ENCODE results near the gene KCNQ1. TPM values are rescaled to one million over a fixed set of nuclear protein-coding genes. Genes with fewer than 3 reads are reported as not detected.

The KCNQ1 gene
- total and polyA plus RNA-seq, 3 experiments from 2014 or later, result 2.6 to 5.7 (median 3.4) TPM

DNA sequence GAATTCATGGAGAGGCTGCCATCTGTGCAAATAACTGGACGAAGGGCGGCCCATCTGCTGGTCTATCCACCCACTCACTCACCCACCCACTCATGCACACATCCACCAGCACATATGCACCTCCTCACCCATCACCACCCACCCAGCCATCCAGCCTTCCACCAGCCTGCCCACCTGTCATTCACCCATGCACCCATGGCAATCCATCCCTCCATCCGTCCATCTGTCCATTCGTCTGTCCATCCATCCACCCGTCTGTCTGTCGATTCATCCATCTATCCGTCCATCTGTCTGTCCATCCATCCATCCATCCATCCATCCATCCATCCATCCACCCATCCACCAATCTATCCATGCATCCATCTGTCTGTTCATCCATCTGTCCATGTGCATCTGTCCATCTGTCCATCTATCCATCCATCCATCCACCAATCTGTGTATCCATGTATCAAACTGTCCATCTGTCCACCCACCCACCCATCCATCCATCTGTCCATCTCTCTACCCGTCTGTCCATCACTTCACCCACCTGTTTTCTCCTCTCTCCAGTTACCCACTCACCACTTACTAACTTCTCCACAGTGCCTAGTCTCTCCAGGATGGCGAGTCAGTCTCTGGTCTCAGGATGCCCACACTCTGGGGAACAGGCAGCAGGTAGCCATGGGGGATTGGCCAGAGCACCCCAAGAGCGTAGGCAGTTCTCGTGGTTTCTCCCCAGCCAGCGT, 9.4 kb upstream of the KCNQ1 start:
- H3K4me1 ChIP-seq (ENCODE audit: insufficient read depth, low read length), result no peaks in the 10 kb centered on the region
- H3K9me3 ChIP-seq (ENCODE audit: low read length), result no peaks in the 10 kb centered on the region
- POLR2A ChIA-PET, result no interaction called here
- CTCF ChIA-PET, result interaction anchor here (2.9 kb wide), 1 partner anchor 14 kb away, joined by 9 read pairs; no protein-coding TSS in a partner anchor
- Mint-ChIP-seq H3K27ac (no peak overlapping the region), H3K4me1 (no peaks in the 10 kb centered on the region), H3K36me3 (no peaks in the 10 kb centered on the region), H3K27me3 (peaks cover 6 to 11% of the 10 kb centered on the region in 2 donors), H3K4me3 (no peak overlapping the region), H3K9me3 (no peaks in the 10 kb centered on the region)
- H3K27me3 ChIP-seq (ENCODE audit: insufficient read depth, low read length, poor library complexity, severe bottlenecking), result no peaks in the 10 kb centered on the region
- no peak overlapping the region for H3K4me3 ChIP-seq (ENCODE audit: low read length)
- no peak for DNase-seq
- H3K36me3 ChIP-seq (ENCODE audit: insufficient read depth, low read length), result no peaks in the 10 kb centered on the region
- H3K27ac ChIP-seq (ENCODE audit: low read depth, low read length), result no peak overlapping the region

DNA sequence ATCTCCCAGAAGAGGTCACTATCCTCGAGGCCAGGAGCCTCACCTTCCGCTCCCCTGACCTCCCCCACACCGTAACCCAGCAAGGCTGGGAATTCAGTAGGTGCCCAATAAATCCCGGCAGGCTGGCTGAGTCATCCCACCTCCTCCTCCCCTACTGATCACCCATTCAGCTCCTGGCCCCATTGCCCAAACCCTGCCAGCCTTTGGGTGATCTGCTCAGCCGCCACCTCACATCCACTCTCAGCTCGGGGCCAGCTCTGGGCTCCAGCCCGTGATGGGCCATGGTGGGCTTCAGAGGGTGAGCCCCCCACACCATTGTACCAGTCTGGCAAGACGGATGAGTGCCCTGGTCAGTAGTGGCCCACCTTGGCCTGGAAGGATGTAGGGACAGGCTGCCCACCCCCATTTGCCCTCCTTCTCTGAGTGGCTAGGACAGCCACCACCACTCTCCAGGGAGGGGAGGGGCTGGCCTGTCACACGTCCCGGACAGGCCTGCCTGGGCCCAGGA, 8.7 kb upstream of the KCNQ1 start:
- Histone ChIP-seq H3K9me3 (ENCODE audit: low read length) (no peaks in the 10 kb centered on the region), H3K27me3 (ENCODE audit: insufficient read depth, low read length, poor library complexity, severe bottlenecking) (no peaks in the 10 kb centered on the region), H3K4me1 (ENCODE audit: insufficient read depth, low read length) (no peaks in the 10 kb centered on the region), H3K4me3 (ENCODE audit: low read length) (no peak overlapping the region), H3K36me3 (ENCODE audit: insufficient read depth, low read length) (no peaks in the 10 kb centered on the region), H3K27ac (ENCODE audit: low read depth, low read length) (no peak overlapping the region)
- Mint-ChIP-seq H3K27ac (peak overlapping the region in 1 of 8 donors; percentile 85), H3K36me3 (no peaks in the 10 kb centered on the region), H3K4me1 (no peaks in the 10 kb centered on the region), H3K9me3 (no peaks in the 10 kb centered on the region), H3K4me3 (no peak overlapping the region), H3K27me3 (peaks cover 6 to 11% of the 10 kb centered on the region in 2 donors)
- DNase-seq, result peak in 1 of 5 donors; percentile 40
- CTCF ChIA-PET, result interaction anchor here (1.3 to 2.9 kb wide), 3 partner anchors 15 to 97 kb away, joined by 3 to 9 read pairs (median 6); no protein-coding TSS in a partner anchor
- POLR2A ChIA-PET, result no interaction called here

DNA sequence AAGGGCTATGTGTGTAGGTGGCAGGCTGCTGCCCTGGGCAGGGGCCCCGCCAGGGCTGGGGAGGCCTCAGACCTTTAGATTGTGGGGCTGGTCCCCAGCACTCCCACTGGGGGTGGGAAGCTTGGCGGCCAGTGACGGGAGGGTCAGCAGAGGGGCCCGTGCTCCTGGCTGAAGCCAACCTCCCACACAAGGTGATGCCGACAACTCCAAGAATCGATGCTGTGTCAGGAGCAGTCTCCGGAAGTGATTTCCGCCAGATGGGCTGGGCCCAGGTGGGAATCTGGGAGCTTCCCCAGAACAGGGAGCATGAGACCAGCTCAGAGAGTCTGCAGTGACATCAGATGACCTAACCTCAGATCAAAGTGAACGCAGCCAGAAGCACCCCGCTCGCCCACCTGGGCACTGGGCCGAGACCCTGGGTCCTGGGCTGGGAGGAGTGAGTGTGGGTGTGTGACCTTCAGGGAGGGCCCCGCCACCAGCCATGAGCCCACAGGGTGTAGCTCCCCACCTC, 8.2 kb upstream of the KCNQ1 start:
- Mint-ChIP-seq H3K27ac (no peak overlapping the region), H3K4me1 (no peaks in the 10 kb centered on the region), H3K4me3 (no peak overlapping the region), H3K9me3 (no peaks in the 10 kb centered on the region), H3K36me3 (no peaks in the 10 kb centered on the region), H3K27me3 (peaks cover 6 to 11% of the 10 kb centered on the region in 2 donors)
- Histone ChIP-seq H3K27me3 (ENCODE audit: insufficient read depth, low read length, poor library complexity, severe bottlenecking) (no peaks in the 10 kb centered on the region), H3K9me3 (ENCODE audit: low read length) (no peaks in the 10 kb centered on the region), H3K4me1 (ENCODE audit: insufficient read depth, low read length) (no peaks in the 10 kb centered on the region), H3K4me3 (ENCODE audit: low read length) (no peak overlapping the region), H3K36me3 (ENCODE audit: insufficient read depth, low read length) (no peaks in the 10 kb centered on the region), H3K27ac (ENCODE audit: low read depth, low read length) (no peak overlapping the region)
- DNase-seq, result peak in 1 of 5 donors; percentile 46
- CTCF ChIA-PET, result interaction anchor here (1.0 to 2.9 kb wide), 4 partner anchors 10 to 96 kb away, joined by 3 to 9 read pairs (median 4); no protein-coding TSS in a partner anchor
- POLR2A ChIA-PET, result interaction anchor here (0.6 kb wide), 1 partner anchor 485 kb away, joined by 5 read pairs; no protein-coding TSS in a partner anchor

DNA sequence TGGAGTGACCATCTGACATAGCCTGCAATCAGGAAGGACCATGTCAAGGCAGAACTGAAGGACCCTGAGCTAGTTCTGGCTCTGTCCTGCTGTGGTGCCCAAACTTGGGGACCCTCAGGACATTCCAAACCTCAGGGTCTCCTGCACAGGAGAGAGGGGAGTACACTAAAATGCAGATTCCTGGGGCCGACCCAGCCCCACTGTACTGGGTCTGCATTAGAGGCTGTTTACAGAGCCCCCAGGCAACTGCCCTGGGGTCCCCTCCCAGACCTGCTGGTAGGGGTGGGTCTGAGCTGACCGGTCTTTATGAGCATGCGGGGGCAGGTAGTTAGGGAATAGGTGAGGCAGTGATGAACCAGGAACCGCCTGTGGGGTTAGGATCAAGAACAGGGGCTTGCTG, 7.3 kb upstream of the KCNQ1 start:
- Histone ChIP-seq H3K36me3 (ENCODE audit: insufficient read depth, low read length) (no peaks in the 10 kb centered on the region), H3K4me1 (ENCODE audit: insufficient read depth, low read length) (peaks cover 3% of the 10 kb centered on the region), H3K27ac (ENCODE audit: low read depth, low read length) (no peak overlapping the region), H3K4me3 (ENCODE audit: low read length) (no peak overlapping the region), H3K27me3 (ENCODE audit: insufficient read depth, low read length, poor library complexity, severe bottlenecking) (no peaks in the 10 kb centered on the region), H3K9me3 (ENCODE audit: low read length) (no peaks in the 10 kb centered on the region)
- ChIA-PET CTCF (interaction anchor here (1.0 to 2.9 kb wide), 4 partner anchors 11 to 95 kb away, joined by 3 to 9 read pairs (median 4); no protein-coding TSS in a partner anchor), POLR2A (no interaction called here)
- Mint-ChIP-seq H3K27me3 (peaks cover 6 to 11% of the 10 kb centered on the region in 2 donors), H3K36me3 (no peaks in the 10 kb centered on the region), H3K9me3 (no peaks in the 10 kb centered on the region), H3K4me3 (no peak overlapping the region), H3K27ac (no peak overlapping the region), H3K4me1 (peaks cover 3 to 7% (median 7%) of the 10 kb centered on the region in 3 donors)
- peak in 1 of 5 donors; percentile 29 for DNase-seq

DNA sequence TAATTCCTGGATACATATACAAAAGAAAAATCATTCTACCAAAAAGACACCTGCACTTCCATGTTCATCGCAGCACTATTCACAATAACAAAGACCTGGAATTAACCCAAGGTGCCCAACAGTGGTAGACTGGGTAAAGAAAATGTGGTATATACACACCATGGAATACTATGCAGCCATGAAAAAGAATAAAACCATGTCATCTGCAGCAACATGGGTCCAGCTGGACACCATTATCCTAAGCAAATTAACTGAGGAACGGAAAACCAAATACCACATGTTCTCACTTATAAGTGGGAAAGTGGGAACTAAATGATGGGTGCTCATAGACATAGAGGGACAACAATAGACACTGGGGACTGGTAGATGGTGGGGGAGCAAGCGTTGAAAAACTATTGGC, 5.0 kb upstream of the KCNQ1 start:
- H3K36me3 Mint-ChIP-seq, result no peaks in the 10 kb centered on the region
- peaks cover 6 to 11% of the 10 kb centered on the region in 2 donors for H3K27me3 Mint-ChIP-seq
- H3K4me1 Mint-ChIP-seq, result peaks cover 14 to 20% (median 17%) of the 10 kb centered on the region in 3 donors
- no peaks in the 10 kb centered on the region for H3K9me3 ChIP-seq (ENCODE audit: low read length)
- H3K4me3 ChIP-seq (ENCODE audit: low read length), result no peak overlapping the region
- no peaks in the 10 kb centered on the region for H3K36me3 ChIP-seq (ENCODE audit: insufficient read depth, low read length)
- POLR2A ChIA-PET, result no interaction called here
- H3K4me3 Mint-ChIP-seq, result no peak overlapping the region
- peaks cover 20% of the 10 kb centered on the region for H3K4me1 ChIP-seq (ENCODE audit: insufficient read depth, low read length)
- CTCF ChIA-PET, result interaction anchor here (1.1 kb wide), 1 partner anchor 19 kb away, joined by 4 read pairs; no protein-coding TSS in a partner anchor
- H3K27me3 ChIP-seq (ENCODE audit: insufficient read depth, low read length, poor library complexity, severe bottlenecking), result no peaks in the 10 kb centered on the region
- no peaks in the 10 kb centered on the region for H3K9me3 Mint-ChIP-seq
- no peak for DNase-seq
- H3K27ac Mint-ChIP-seq, result peak overlapping the region in 1 of 8 donors; percentile 68
- no peak overlapping the region for H3K27ac ChIP-seq (ENCODE audit: low read depth, low read length)

DNA sequence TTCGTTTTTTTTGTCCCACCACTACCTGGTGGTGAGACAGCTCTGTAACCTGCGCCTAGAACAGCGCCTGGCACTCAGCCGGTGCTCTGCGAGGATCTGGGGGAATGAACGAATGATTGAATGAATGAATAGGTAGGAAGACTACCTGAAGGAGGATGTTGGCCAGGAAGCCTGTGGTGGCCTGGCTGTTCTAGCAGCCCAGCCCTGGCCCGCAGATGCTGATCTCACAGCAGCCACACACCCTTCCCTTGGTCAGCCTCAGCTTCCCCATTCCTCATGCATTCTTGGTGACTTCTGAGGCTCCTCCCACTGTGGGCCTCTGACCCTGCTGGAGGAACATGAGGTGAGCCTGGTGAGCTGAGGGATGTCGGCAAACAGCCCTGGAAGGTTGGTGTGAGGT, 4.2 kb upstream of the KCNQ1 start:
- ChIA-PET POLR2A (no interaction called here), CTCF (interaction anchor here (1.1 to 2.2 kb wide), 2 partner anchors 91 to 93 kb away, joined by 3 to 10 read pairs; no protein-coding TSS in a partner anchor)
- no peak overlapping the region for H3K4me3 ChIP-seq (ENCODE audit: low read length)
- H3K27me3 ChIP-seq (ENCODE audit: insufficient read depth, low read length, poor library complexity, severe bottlenecking), result no peaks in the 10 kb centered on the region
- peaks cover 24% of the 10 kb centered on the region for H3K4me1 ChIP-seq (ENCODE audit: insufficient read depth, low read length)
- Mint-ChIP-seq H3K27me3 (peaks cover 10 to 11% of the 10 kb centered on the region in 2 donors), H3K4me3 (peak overlapping the region in 1 of 7 donors; percentile 63), H3K36me3 (no peaks in the 10 kb centered on the region), H3K4me1 (peaks cover 17 to 25% (median 22%) of the 10 kb centered on the region in 3 donors), H3K9me3 (no peaks in the 10 kb centered on the region), H3K27ac (no peak overlapping the region)
- H3K36me3 ChIP-seq (ENCODE audit: insufficient read depth, low read length), result no peaks in the 10 kb centered on the region
- no peaks in the 10 kb centered on the region for H3K9me3 ChIP-seq (ENCODE audit: low read length)
- peak in 1 of 5 donors; percentile 30 for DNase-seq
- H3K27ac ChIP-seq (ENCODE audit: low read depth, low read length), result no peak overlapping the region

DNA sequence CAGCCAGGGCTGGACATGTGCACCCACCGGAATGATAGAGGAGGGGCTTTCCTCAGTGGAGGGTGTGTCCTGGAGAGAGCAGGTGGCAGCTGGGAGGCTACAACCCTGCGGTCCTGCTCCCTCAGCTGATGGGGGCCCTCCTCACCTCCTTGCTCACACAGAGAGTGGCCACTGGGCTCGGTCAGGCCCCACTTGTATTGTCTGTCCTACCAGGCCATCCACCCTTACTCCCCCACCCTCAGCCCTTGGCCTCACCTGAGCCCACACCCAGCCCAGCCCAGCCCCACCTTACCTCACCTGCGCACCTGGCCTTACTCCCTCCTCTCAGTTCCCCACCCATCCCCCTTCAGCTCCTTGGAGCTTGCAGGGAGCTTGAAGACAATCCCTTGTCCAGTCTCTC, 3.6 kb upstream of the KCNQ1 start:
- Histone ChIP-seq H3K27ac (ENCODE audit: low read depth, low read length) (no peak overlapping the region), H3K36me3 (ENCODE audit: insufficient read depth, low read length) (no peaks in the 10 kb centered on the region), H3K4me1 (ENCODE audit: insufficient read depth, low read length) (peaks cover 29% of the 10 kb centered on the region), H3K9me3 (ENCODE audit: low read length) (no peaks in the 10 kb centered on the region), H3K27me3 (ENCODE audit: insufficient read depth, low read length, poor library complexity, severe bottlenecking) (no peaks in the 10 kb centered on the region), H3K4me3 (ENCODE audit: low read length) (no peak overlapping the region)
- H3K27ac Mint-ChIP-seq, result peak overlapping the region in 1 of 8 donors; percentile 43
- H3K36me3 Mint-ChIP-seq, result no peaks in the 10 kb centered on the region
- no peaks in the 10 kb centered on the region for H3K9me3 Mint-ChIP-seq
- peaks cover 19 to 28% (median 22%) of the 10 kb centered on the region in 3 donors for H3K4me1 Mint-ChIP-seq
- ChIA-PET POLR2A (no interaction called here), CTCF (interaction anchor here (1.1 to 2.2 kb wide), 2 partner anchors 90 to 92 kb away, joined by 3 to 10 read pairs; no protein-coding TSS in a partner anchor)
- peaks cover 10 to 11% of the 10 kb centered on the region in 2 donors for H3K27me3 Mint-ChIP-seq
- DNase-seq, result peak in 1 of 5 donors; percentile 29
- no peak overlapping the region for H3K4me3 Mint-ChIP-seq

DNA sequence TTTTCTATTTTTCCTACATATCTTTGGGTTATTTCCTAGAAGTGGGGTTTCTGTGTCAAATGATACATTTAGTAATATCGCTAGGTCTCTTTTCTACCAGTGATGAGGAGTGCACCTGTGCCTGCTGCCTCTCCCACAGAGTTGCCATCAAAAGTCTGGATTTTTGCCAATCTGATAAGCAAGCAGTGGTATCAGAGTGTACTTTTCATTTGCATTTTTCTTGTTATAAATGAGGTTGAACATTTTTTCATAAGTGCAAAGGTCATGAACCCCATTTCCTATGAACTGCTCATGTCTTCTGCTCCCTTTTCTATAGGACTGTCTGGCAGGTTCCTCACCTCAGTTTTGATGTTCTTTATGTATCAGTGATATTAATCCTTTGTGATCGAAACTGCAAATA, 2.2 kb upstream of the KCNQ1 start:
- Histone ChIP-seq H3K4me3 (ENCODE audit: low read length) (no peak overlapping the region), H3K27ac (ENCODE audit: low read depth, low read length) (no peak overlapping the region), H3K9me3 (ENCODE audit: low read length) (no peaks in the 10 kb centered on the region), H3K36me3 (ENCODE audit: insufficient read depth, low read length) (no peaks in the 10 kb centered on the region), H3K27me3 (ENCODE audit: insufficient read depth, low read length, poor library complexity, severe bottlenecking) (no peaks in the 10 kb centered on the region), H3K4me1 (ENCODE audit: insufficient read depth, low read length) (peaks cover 43% of the 10 kb centered on the region)
- Mint-ChIP-seq H3K36me3 (no peaks in the 10 kb centered on the region), H3K4me1 (peaks cover 28 to 42% (median 32%) of the 10 kb centered on the region in 3 donors), H3K4me3 (peak overlapping the region in 1 of 7 donors; percentile 34), H3K9me3 (no peaks in the 10 kb centered on the region), H3K27me3 (peaks cover 8 to 11% of the 10 kb centered on the region in 2 donors), H3K27ac (peak overlapping the region in 4 of 8 donors; percentile 36 to 77 (median 44))
- CTCF ChIA-PET, result interaction anchor here (1.0 to 2.3 kb wide), 3 partner anchors 19 to 90 kb away, joined by 3 to 10 read pairs (median 9); no protein-coding TSS in a partner anchor
- DNase-seq, result peak in 3 of 5 donors; percentile 43 to 67 (median 56)
- POLR2A ChIA-PET, result no interaction called here
